IPS-NIHi7 (cell line): ENCODE data around the gene PARVB.
A peak's percentile ranks its signal among the peaks of the same experiment; 100 is the strongest.

Source experiments
- DNase-seq: peaks from one replicate; pipeline ENCODE4 v3.0.0; 2012; ENCODE audit warnings: mixed read lengths; ENCODE audit errors: extremely low spot score

PARVB gene

GRCh38 chr22:44026630-44027511 is 2.8 kb downstream of the PARVB start:
- DNase-seq, result no peak

DNA sequence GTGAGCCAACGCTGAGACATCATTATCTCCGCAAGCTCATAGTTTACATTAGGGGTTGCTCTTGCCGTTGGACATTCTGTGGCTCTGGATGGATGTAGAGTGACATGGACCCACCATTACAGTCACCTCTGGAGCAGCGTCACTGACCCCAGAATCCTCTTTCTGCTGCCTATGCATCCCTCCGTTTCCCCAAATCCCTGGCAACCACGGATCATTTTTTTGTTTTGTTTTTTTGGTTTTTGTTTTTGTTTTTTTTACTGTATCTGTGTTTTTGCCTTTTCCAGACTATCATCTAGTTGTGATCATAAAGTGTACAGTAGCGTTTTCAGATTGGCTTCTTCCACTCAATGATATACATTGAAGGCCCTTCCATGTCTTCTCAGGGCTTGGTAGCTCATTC is 4.0 kb downstream of the PARVB start:
- no peak for DNase-seq

- DNase-seq, result no peak
Observed at GRCh38 chr22:44029069-44029468, 5.0 kb downstream of the PARVB start.

DNA sequence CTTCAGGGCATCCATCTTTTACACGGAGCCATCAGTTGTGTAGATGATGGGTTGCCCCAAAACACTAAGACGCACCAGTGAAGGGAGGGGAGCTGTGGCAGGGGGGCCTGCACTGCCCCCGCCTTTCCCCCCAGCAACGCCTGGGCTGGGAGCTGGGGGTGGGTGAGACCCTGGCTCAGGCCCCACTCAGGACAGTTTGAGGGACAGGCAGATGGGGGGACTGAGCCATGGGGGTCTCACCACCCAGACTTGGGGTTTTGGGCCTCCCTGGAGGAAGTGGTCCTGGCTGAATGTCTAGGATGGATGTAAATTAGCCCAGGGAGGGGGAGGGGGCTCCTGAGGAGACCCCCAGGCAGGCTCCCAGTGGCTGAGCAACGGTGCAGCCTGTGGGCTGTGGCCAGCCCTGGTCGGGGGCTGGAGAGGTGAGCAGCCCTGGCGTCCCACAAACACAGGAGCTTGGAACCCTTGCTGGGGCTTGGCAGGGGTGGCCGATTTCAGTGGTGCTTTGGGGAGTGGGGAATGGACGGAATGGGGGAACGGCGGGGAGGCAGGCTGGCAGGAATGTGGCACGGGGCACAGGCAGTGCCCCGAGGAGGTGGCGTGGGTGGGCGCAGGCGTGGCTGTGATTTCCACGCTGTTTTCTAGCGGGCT is 6.1 kb downstream of the PARVB start:
- no peak for DNase-seq

DNA sequence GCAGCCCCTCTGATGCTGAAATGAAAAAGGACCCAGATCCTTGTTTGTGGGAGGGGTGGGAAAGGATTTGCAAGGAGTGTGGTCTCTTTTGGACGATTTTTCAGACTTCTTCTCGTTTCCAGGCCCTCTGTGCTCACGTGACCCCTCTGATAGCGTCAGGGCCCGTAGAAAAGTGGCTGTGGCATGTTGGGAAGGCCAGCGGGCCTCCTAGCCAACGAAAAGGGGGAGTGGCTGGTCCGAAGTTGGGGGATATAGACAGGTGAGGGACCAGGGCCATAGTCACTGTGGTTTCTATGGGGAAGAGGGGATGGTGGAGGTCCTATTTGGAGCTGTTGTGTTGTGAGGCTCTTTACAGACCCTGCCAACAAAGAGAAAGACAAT is 6.6 kb downstream of the PARVB start:
- DNase-seq, result no peak

DNA sequence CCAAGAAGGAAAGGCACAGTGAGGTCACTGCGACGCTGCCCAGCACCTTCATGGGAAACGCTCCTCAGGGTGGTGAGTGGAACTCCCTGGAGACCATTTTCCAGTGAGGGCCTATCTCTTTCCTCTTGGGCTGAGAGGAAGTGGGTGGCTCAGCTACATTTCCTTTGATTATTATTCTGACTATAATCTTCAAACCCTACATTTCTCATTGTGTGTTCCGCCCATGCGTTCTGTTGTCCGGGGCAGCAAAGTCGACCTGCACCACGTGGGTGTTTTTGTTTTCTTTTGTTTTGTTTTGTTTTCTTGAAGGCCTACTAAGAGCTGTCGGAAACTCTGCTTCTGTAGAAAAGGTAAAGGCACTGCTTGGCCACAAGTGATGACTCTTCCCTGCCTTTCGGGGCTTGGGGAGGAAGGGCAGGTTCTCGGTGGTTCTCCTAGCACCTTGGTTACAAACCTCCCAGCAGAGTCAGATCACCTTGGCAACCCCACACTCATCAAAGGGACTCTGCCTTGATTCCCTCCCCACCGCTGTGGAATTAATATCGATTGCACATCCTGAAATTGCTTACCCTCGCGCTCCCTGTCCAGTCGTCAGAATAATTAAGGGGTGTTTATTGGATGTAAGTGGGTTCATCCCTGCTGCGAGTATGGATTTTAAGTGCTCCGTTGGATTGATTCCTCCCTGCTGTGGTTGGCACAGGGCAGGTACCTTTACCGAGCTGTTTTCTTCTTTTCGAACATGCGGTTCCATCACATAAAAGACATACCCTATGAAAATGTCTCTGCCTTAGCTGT is 7.3 kb downstream of the PARVB start:
- DNase-seq, result no peak

DNA sequence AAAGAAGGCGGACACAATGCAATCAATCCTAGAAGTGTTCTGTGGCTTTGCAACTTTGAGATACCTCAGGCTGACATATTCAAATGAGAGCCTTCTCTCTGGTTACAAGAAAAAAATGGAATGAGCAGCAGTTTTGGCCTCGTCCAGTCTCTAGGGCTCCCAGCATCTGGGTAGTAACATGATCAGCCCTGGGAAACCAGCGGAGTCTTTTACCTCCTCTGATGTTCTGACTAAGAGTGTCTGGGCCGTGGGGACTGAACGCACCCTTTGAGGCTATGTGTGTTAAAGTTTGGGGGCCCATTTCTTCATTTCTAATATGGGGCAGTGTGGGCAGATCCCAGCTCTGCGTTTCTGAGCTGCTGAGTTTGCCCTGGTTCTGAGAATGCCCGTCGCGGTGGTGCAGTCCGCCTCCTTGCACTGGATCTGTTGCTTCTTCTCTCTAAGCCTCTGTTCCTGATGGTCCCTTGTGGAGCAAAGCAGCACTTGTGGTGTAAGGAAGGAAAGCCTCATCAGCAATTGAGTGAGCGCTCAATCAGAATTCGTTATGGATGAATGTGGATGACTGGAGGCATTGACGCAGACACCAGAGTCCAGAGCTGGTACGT is 8.1 kb downstream of the PARVB start:
- no peak for DNase-seq

GRCh38 chr22:44033287-44033686 is 9.2 kb downstream of the PARVB start:
- no peak for DNase-seq

DNA sequence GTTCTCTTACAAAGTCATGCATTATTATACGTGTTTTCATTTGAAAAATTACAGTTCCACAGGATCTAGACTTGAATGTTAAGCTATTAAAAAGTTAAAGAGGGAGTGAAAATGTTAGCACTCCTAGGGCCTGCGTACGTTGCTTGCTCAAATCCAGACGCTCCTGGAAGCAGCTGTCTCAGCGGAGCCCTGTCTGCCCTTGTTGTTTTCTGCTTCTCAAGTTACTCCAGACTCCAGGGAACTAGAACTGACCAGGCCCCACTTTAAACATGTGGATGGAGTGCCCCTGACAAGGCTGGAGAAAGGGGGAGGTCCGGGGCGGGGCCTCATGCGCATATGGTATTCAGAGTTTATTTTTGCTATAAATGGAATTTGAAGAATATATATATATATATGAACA is 9.6 kb downstream of the PARVB start:
- no peak for DNase-seq

DNA sequence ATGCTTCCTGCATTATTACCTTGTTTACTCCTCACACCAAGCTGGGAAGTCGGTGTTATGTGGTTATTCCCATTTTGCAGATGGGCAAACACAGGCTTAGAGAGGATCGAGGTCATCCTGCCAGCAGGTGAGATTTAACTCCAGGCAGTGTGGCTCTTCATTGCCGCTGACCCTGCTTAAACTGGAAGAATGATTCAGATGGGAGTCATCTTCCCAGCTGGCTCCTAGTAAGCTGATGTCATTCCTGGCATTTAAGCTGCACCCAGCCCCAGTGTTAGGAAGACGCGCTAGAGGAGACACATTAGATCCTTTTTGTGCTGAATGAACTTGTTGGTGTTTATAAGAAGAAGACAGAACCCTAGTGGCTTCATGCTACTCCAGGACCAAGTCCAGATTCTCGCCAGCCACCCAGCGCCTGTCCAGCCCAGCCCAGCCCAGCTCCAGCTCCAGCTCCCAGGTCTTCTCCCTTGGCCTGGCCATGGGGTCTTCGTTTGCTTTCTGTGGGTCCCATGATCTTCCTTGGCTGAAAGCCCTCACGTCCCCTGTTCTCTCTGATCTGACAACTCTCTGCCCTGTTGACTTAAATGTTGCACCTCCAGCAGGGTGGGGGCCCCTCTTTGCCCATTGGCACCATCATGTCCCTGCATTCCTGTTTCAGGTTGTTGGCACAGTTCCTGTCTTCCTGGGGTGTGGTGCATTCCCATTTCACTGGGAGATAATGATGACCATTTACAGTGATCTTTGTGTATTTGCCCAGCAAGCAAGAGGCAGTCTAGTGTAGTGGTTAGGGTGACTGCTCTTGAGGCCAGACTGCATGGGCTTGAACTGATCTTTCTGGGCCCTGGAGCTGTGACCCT is 13.6 kb downstream of the PARVB start:
- no peak for DNase-seq

GRCh38 chr22:44039566-44040171 is 15.6 kb downstream of the PARVB start:
- DNase-seq, result no peak

- no peak for DNase-seq
Observed at GRCh38 chr22:44042249-44043218, 18.4 kb downstream of the PARVB start.

DNA sequence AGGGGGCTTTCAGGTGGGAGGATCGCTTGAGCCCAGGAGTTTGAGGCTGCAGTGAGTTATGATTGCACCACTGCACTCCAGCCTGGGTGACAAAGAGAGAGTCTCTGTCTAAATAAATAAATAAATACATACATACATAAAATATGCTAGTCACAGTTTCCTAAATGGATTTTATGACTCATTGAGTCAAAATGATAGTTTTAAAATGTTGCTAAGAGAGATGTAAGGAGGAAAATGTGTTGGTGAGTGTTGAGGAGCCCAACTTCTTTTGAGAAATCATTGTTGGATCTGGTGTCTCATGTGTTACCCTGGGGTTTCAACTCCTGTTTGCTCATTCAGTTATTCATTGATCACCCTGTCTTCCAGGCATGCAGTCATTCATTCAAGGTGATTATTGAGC is 21.0 kb downstream of the PARVB start:
- DNase-seq, result no peak

- DNase-seq, result peak; percentile 52
Observed at GRCh38 chr22:44046485-44047141, 22.5 kb downstream of the PARVB start.

DNA sequence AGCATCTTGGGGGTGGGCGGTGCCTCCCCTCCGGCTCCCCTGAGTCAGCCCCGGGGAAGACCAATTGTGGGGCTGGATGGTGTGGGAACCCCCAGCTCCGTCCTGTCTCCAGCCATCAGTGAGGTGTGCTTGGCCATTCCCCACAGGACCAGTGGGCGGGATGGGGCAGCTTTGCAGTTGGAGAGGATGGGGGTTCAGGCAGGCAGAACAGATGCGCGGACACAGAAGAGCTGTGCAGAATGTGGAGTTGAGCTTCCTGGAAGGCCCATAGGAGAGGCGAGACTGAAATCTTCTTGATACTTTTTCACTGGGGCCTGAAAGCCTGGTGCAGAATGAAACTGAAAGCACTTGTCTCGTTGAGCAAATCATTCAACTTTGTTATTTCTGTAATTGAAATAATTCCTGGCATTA is 23.8 kb downstream of the PARVB start:
- no peak for DNase-seq

GRCh38 chr22:44049486-44050231 is 25.6 kb downstream of the PARVB start:
- DNase-seq, result no peak

- no peak for DNase-seq
Observed at GRCh38 chr22:44050766-44051355, 26.8 kb downstream of the PARVB start.

GRCh38 chr22:44051358-44051757 is 27.3 kb downstream of the PARVB start:
- no peak for DNase-seq
